H9 (cell line): ENCODE data around the gene C22orf23. TPM values are rescaled to one million over a fixed set of nuclear protein-coding genes. Genes with fewer than 3 reads are reported as not detected.

ENCODE experiments used
- DNase-seq: peaks from one replicate; pipeline ENCODE4 v3.0.0-alpha.2; 2017
- H2AFZ ChIP-seq: one replicate; pipeline ENCODE4 v1.6.1; 2013; ENCODE audit warnings: mild to moderate bottlenecking, low read length, control low read depth, moderate library complexity
- H2AK5ac ChIP-seq: 2 replicates; pipeline ENCODE4 v1.6.1; 2013; ENCODE audit warnings: low read length, control low read depth, mixed read lengths; ENCODE audit not compliant: insufficient read length
- H2BK120ac ChIP-seq: one replicate; pipeline ENCODE4 v1.6.1; 2013; ENCODE audit warnings: low read depth, mild to moderate bottlenecking, low read length, control low read depth, inconsistent platforms; ENCODE audit not compliant: poor library complexity, severe bottlenecking
- H2BK12ac ChIP-seq: 2 replicates; pipeline ENCODE4 v1.6.1; 2013; ENCODE audit warnings: low read length, control low read depth, mixed read lengths, low read depth; ENCODE audit not compliant: insufficient read length
- H2BK15ac ChIP-seq: 2 replicates; pipeline ENCODE4 v1.6.1; 2013; ENCODE audit warnings: low read depth, low read length, control low read depth
- H2BK20ac ChIP-seq: one replicate; pipeline ENCODE4 v1.6.1; 2013; ENCODE audit warnings: low read depth, mild to moderate bottlenecking, low read length, control low read depth, inconsistent platforms; ENCODE audit not compliant: poor library complexity, severe bottlenecking
- H2BK5ac ChIP-seq: 2 replicates; pipeline ENCODE4 v1.6.1; 2013; ENCODE audit warnings: low read length, control low read depth, mixed read lengths; ENCODE audit not compliant: insufficient read length
- H3K14ac ChIP-seq: 2 replicates; pipeline ENCODE4 v1.6.1; 2013; ENCODE audit warnings: low read length, control low read depth; ENCODE audit not compliant: insufficient read depth
- H3K18ac ChIP-seq: 2 replicates; pipeline ENCODE4 v1.6.1; 2013; ENCODE audit warnings: low read depth, mild to moderate bottlenecking, mixed read lengths, low read length, control low read depth; ENCODE audit not compliant: insufficient read length
- H3K23ac ChIP-seq: 2 replicates; pipeline ENCODE4 v1.6.1; 2013; ENCODE audit warnings: low read length, control low read depth, mixed read lengths, low read depth; ENCODE audit not compliant: insufficient read length
- H3K23me2 ChIP-seq: 2 replicates; pipeline ENCODE4 v1.6.1; 2013; ENCODE audit warnings: low read depth, mild to moderate bottlenecking, mixed read lengths, low read length, control low read depth; ENCODE audit not compliant: insufficient read length, poor library complexity, severe bottlenecking
- H3K27ac ChIP-seq: 2 replicates; pipeline ENCODE4 v1.5.1; 2013; ENCODE audit warnings: low read length, control low read depth, mixed read lengths, low read depth; ENCODE audit not compliant: insufficient read length
- H3K27me3 ChIP-seq: 2 replicates; pipeline ENCODE4 v1.6.1; 2013; ENCODE audit warnings: low read length, control low read depth, inconsistent platforms; ENCODE audit not compliant: insufficient read depth
- H3K4ac ChIP-seq: 2 replicates; pipeline ENCODE4 v1.6.1; 2013; ENCODE audit warnings: low read depth, mild to moderate bottlenecking, control low read depth, inconsistent platforms, low read length, moderate library complexity
- H3K4me1 ChIP-seq: 2 replicates; pipeline ENCODE4 v1.6.1; 2013; ENCODE audit warnings: low read length, control low read depth, inconsistent platforms; ENCODE audit not compliant: insufficient read depth
- H3K4me2 ChIP-seq: 2 replicates; pipeline ENCODE4 v1.6.1; 2013; ENCODE audit warnings: low read length, control low read depth, mixed read lengths; ENCODE audit not compliant: insufficient read length, insufficient read depth
- H3K56ac ChIP-seq: 2 replicates; pipeline ENCODE4 v1.6.1; 2013; ENCODE audit warnings: low read depth, mild to moderate bottlenecking, mixed read lengths, low read length, control low read depth; ENCODE audit not compliant: insufficient read length
- H3K79me1 ChIP-seq: 2 replicates; pipeline ENCODE4 v1.6.1; 2013; ENCODE audit warnings: low read depth, mild to moderate bottlenecking, moderate library complexity, low read length, control low read depth, inconsistent platforms; ENCODE audit not compliant: insufficient read depth, poor library complexity, severe bottlenecking
- H3K79me2 ChIP-seq: 2 replicates; pipeline ENCODE4 v1.6.1; 2013; ENCODE audit warnings: low read length, control low read depth, inconsistent platforms; ENCODE audit not compliant: insufficient read depth
- H3K9ac ChIP-seq: 2 replicates; pipeline ENCODE4 v1.6.1; 2013; ENCODE audit warnings: low read length, control low read depth, mixed read lengths; ENCODE audit not compliant: insufficient read length; ENCODE audit errors: extremely low read depth
- H3K9me3 ChIP-seq: one replicate; pipeline ENCODE4 v1.6.1; 2013; ENCODE audit warnings: low read depth, low read length, inconsistent platforms; ENCODE audit not compliant: control insufficient read depth
- H3T11ph ChIP-seq: one replicate; pipeline ENCODE4 v1.6.1; 2013; ENCODE audit warnings: mild to moderate bottlenecking, low read length, control low read depth, inconsistent platforms
- H4K20me1 ChIP-seq: one replicate; pipeline ENCODE4 v1.6.1; 2013; ENCODE audit not compliant: control insufficient read depth, insufficient read length, insufficient read depth
- H4K5ac ChIP-seq: 2 replicates; pipeline ENCODE4 v1.6.1; 2013; ENCODE audit warnings: low read depth, mild to moderate bottlenecking, mixed read lengths, low read length, control low read depth; ENCODE audit not compliant: insufficient read length
- H4K8ac ChIP-seq: replicated peaks from 2 replicates; pipeline ENCODE4 v1.6.1; 2013; ENCODE audit warnings: low read length, control low read depth, mixed read lengths, low read depth; ENCODE audit not compliant: insufficient read length
- H4K91ac ChIP-seq: 2 replicates; pipeline ENCODE4 v1.6.1; 2013; ENCODE audit warnings: low read depth, mild to moderate bottlenecking, moderate library complexity, mixed read lengths, low read length, control low read depth; ENCODE audit not compliant: insufficient read length
- H3K27ac Mint-ChIP-seq, 3 experiments: 2 replicates in 2 of 3; 3 replicates in 1 of 3; pipeline ENCODE4 v1.8.0; 2020 to 2021; ENCODE audit warnings: mixed read lengths in 3 of 3, mild to moderate bottlenecking in 1 of 3, moderate library complexity in 1 of 3
- H3K27me3 Mint-ChIP-seq: 2 replicates; pipeline ENCODE4 v1.8.0; 2021; ENCODE audit warnings: low read depth, mild to moderate bottlenecking, moderate library complexity, mixed read lengths
- H3K36me3 Mint-ChIP-seq, 3 experiments: 2 replicates in 2 of 3; 3 replicates in 1 of 3; pipeline ENCODE4 v1.8.0; 2020 to 2021; ENCODE audit warnings: low read depth in 3 of 3, mixed read lengths in 3 of 3; ENCODE audit not compliant: insufficient read depth in 1 of 3
- H3K4me1 Mint-ChIP-seq, 2 experiments: 2 replicates each; pipeline ENCODE4 v1.8.0; 2020; ENCODE audit warnings: mixed read lengths in 2 of 2
- H3K4me3 Mint-ChIP-seq, 2 experiments: 2 replicates in 1 of 2; 3 replicates in 1 of 2; pipeline ENCODE4 v1.8.0; 2020 to 2021; ENCODE audit warnings: mild to moderate bottlenecking in 2 of 2, mixed read lengths in 2 of 2, moderate library complexity in 1 of 2
- H3K9me3 Mint-ChIP-seq, 2 experiments: 2 replicates in 1 of 2; 3 replicates in 1 of 2; pipeline ENCODE4 v1.8.0; 2020; ENCODE audit warnings: mild to moderate bottlenecking in 2 of 2, mixed read lengths in 2 of 2, moderate library complexity in 1 of 2
- CTCF ChIP-seq: fragments of 200-600 bp; sonication (generic); conservative IDR thresholded peaks from 3 replicates; pipeline ENCODE4 v1.8.0; 2021; ENCODE audit warnings: antibody characterized with exemption, mild to moderate bottlenecking
- WGBS: extraction: QIAGEN DNeasy Blood & Tissue Kit; methylation state at CpG from one replicate; pipeline ENCODE4 v1.1.7; 2013; ENCODE audit warnings: missing lambda C conversion rate, low lambda C conversion rate, mixed read lengths; ENCODE audit not compliant: insufficient read length; ENCODE audit errors: extremely low coverage; 5-methylcytosine and 5-hydroxymethylcytosine counted together
- total RNA-seq: library from RNA; stranded (reverse); gene quantifications from 2 replicates; pipeline ENCODE4 v1.2.1, GENCODE V29; 2021

Gene C22orf23
- total RNA-seq, 1 experiment from 2014 or later, result 0.57 TPM

- Histone ChIP-seq H2BK20ac (no peak overlapping the region), H3K4ac (no peak overlapping the region), H2AK5ac (no peak overlapping the region), H2BK120ac (no peak overlapping the region), H3T11ph (no peak overlapping the region), H3K23me2 (no peaks in the 10 kb centered on the region), H3K27me3 (no peaks in the 10 kb centered on the region), H4K20me1 (no peaks in the 10 kb centered on the region), H3K56ac (no peak overlapping the region), H2BK12ac (no peak overlapping the region), H4K5ac (no peak overlapping the region), H2AFZ (no peak overlapping the region), H3K9ac (no peak overlapping the region), H3K23ac (no peak overlapping the region), H3K9me3 (no peaks in the 10 kb centered on the region), H3K4me1 (no peaks in the 10 kb centered on the region), H3K18ac (no peak overlapping the region), H2BK5ac (no peak overlapping the region), H2BK15ac (no peak overlapping the region; the same call in 1 of the 2 replicates), H4K91ac (no peak overlapping the region), H3K79me2 (no peaks in the 10 kb centered on the region), H3K4me2 (no peak overlapping the region), H3K27ac (no peak overlapping the region), H3K79me1 (no peaks in the 10 kb centered on the region), H3K14ac (no peak overlapping the region), H4K8ac (no peak overlapping the region)
- Mint-ChIP-seq H3K4me1 (peaks cover 8 to 9% of the 10 kb centered on the region in 2 experiments), H3K27ac (no peak overlapping the region), H3K36me3 (peaks cover 0 to 58% (median 25%) of the 10 kb centered on the region in 3 experiments; a peak in 6 of 7 replicates), H3K27me3 (no peaks in the 10 kb centered on the region), H3K9me3 (no peaks in the 10 kb centered on the region), H3K4me3 (no peak overlapping the region)
- WGBS, result no CpG with 5 or more reads among the region's 11 CpGs
- peak; percentile 56 for DNase-seq
- peak; percentile 59 for TF ChIP-seq CTCF
Observed at GRCh38 chr22:37930270-37930951, 23.0 kb downstream of the C22orf23 start.
